Retinal pigment epithelial cell (primary cell): ENCODE measurements around the gene ATP5F1D.

Source experiments
- DNase-seq: peaks from one replicate; pipeline ENCODE4 v3.0.0-alpha.2; 2010; ENCODE audit warnings: low read depth
- H3K4me3 ChIP-seq: 2 replicates; pipeline ENCODE4 v1.5.1; 2011; ENCODE audit warnings: mild to moderate bottlenecking, low read length, control low read depth, moderate library complexity
- TF ChIP-seq, protein P1 (sequence below): conservative IDR thresholded peaks from 2 replicates; pipeline ENCODE4 v1.5.1; 2011; ENCODE audit warnings: low read depth, low read length, control low read depth, inconsistent platforms

ATP5F1D gene

DNA sequence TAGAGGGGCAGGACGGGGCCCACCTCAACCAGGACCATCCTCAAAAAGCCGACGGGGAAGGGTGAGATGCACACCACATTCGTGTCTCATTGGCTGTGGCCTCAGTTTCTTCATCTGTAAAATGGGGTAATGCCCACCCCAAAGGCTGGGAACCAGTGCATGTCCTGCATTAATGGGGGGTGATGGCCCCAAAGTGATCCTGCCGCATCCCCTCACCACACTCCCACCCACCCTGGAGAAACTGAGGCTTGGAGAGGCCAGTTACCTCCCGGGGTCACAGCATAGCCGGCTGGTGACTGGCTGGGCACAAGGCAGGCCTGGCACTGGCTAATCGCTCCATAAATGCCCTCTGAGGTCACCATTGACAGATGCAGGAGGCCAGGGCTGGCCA lies 6.2 kb downstream of the ATP5F1D start:
- peak overlapping the region; percentile 39 for H3K4me3 ChIP-seq
- TF ChIP-seq, protein P1, sequence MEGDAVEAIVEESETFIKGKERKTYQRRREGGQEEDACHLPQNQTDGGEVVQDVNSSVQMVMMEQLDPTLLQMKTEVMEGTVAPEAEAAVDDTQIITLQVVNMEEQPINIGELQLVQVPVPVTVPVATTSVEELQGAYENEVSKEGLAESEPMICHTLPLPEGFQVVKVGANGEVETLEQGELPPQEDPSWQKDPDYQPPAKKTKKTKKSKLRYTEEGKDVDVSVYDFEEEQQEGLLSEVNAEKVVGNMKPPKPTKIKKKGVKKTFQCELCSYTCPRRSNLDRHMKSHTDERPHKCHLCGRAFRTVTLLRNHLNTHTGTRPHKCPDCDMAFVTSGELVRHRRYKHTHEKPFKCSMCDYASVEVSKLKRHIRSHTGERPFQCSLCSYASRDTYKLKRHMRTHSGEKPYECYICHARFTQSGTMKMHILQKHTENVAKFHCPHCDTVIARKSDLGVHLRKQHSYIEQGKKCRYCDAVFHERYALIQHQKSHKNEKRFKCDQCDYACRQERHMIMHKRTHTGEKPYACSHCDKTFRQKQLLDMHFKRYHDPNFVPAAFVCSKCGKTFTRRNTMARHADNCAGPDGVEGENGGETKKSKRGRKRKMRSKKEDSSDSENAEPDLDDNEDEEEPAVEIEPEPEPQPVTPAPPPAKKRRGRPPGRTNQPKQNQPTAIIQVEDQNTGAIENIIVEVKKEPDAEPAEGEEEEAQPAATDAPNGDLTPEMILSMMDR, result no peak
- DNase-seq, result no peak

DNA sequence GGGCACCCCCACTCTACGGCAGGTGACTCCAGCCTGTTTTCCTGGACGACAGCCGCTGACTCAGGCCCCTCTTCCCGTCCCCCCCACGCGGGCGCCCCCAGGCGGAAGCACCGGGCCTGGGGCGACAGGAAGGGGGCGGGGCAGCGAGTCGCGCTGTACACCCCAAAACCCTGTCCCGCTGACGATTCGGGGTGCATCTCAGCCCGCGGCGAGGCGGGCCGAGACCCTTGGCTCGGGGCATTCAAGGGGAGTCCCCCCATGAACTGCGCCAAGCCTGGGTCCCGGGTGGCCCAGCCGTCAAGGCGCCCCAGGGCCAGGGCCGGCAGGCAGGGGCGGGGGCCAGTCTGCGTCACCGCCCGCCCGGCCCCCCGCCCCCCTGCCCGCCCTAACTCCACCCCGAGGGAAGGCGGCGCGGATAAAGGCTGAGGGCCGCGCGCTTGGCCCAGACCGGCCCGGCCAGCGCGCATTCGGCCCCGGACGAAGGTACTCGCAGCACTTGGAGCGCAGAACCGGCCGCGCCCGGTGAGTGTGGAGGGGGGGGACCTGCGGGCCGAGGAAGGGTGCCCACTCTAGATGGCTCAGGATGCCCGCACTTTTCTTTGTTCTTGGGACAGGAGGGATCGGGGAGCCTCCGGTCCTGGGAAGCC lies 6.7 kb downstream of the ATP5F1D start, which contains the start of gene MIDN:
TSS of gene MIDN (plus strand) at position 445 of the 647 bp plus-strand sequence. CDS start 1,714 bp downstream, outside the sequence.
- TF ChIP-seq, protein P1, result peak; percentile 50
- H3K4me3 ChIP-seq, result peak within 1 kb of the TSS; percentile 70
- DNase-seq, result no peak

DNA sequence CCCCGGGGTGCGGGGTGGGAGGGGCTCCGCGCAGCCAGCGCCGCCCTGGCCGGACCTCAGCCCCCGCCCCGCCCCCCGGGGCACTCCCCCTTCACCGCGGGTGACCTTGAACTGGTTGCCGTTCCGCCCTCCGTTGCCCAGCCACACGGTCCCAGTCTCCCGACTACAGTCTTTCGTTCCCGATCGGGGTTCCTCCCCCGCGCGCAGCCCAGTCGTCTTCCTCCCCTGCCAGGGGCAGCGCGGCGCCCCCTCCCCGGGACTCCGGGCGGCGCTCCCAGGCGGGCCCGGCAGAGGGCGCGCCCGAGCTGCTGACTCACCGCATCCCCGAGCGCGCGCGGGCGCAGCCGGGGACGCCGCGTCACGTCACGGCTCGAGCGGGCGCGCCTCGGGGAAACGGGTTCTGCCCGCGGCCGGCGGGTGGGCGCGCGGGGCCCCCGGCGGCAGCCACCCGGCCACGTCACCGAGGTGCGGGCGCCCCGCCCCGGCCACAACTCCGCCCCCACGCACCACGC lies 7.3 kb downstream of the ATP5F1D start:
- TF ChIP-seq, protein P1, result peak; percentile 55
- no peak for DNase-seq
- peak overlapping the region; percentile 70 for H3K4me3 ChIP-seq

DNA sequence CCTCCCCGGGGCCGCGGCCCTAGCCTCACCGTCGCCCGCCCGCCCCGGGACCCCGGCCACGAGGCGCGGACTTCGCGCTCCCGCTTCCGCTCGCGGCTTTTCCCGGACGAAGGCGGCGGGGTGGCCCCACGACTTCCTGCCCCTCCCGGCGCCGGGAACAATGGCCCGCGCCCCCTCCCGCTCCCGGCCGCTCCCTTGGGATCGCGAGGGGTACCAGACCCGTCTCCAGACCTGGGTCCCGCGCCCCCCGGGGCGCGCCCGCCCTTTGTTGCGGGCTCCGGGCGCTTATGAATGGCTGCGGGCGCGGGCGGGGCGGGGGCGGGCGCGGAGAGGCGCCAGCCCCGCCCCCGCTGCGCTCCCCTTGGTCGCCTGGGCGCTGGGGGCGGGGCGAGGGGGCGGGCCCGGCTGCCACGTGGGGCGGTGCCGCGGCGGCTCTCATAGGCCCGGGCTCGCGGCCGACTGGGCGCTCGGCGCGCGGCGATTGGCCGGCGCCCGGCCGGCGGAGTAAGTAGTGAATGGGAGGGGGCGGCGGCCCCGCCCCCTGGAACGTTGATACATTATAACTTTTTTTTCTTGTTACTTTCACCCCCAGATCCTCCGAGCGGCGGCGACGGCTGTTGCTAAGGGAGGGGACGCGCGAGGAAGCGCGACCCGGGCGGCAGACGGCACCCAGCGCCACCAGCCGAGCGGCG lies 7.9 kb downstream of the ATP5F1D start:
- peak overlapping the region; percentile 79 for H3K4me3 ChIP-seq
- TF ChIP-seq, protein P1, result no peak
- DNase-seq, result peak; percentile 81

DNA sequence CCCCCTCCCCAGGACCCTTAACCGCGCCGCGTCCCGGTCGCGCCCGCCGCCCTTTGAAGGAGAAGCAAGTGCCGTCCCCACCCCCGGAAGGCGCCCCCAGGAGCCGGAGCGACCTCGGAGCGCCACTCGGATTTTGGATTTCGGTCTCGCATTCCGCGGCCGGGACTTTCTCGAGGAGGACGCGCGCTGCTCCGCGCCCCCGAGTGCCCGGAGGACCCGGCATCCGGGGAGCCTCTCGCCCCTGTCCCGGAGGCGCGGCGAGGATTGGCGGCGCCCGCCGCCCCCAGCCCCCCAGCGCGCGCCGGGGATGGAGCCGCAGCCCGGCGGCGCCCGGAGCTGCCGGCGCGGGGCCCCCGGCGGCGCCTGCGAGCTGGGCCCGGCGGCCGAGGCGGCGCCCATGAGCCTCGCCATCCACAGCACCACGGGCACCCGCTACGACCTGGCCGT lies 8.5 kb downstream of the ATP5F1D start:
- no peak for DNase-seq
- peak overlapping the region; percentile 79 for H3K4me3 ChIP-seq
- TF ChIP-seq, protein P1, result no peak

DNA sequence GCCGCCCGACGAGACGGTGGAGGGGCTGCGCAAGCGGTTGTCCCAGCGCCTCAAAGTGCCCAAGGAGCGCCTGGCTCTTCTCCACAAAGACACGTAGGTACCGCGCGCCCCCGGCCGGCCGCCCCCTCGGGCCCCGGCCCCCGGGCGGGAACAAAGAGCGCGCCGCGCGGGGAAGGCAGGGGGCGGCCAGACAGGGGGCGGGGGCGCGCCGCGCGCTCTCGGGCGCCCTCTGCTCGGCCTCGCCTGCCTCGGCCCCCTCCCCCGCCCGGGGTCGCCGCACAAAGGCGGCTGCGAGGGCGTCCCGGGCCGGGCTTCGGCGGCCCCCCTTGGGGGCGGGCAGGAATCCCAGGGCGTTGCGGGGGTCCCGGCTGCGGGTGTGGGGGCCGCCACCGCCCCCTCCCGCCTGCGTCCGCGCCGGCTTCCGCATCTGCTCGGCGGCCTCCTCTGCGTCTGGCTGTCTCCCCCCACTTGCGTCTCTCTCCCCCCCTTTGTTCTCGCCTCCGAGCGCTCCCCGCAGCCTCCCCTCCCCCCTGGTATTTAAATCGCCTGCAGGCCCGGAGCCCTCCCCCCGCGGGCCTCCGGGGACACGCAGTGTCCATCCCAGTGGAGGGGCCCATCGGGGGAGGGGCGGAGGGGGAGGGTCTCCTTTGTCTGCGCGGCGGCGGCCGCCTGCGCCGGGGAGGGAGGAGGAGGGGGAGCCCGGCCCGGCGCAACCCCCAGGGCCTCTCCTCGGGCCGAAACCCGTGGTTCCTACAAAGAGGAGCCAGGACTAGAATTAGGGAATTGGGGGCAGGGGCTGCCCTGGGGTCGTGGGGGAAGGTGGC lies 9.1 kb downstream of the ATP5F1D start:
- no peak for DNase-seq
- peak overlapping the region; percentile 79 for H3K4me3 ChIP-seq
- TF ChIP-seq, protein P1, result no peak
